NCI-H1436 (cell line): ENCODE results near the gene BTBD1.
"Not testable (repeated sequence)": the region's sequence is repeated elsewhere in the genome, so short reads cannot be mapped to it uniquely, and the experiment has no call there.

Source experiments
- DNase-seq: peaks from one replicate; lab custom pipeline; 2025; lab: John Stamatoyannopoulos, UW

Gene BTBD1

DNA sequence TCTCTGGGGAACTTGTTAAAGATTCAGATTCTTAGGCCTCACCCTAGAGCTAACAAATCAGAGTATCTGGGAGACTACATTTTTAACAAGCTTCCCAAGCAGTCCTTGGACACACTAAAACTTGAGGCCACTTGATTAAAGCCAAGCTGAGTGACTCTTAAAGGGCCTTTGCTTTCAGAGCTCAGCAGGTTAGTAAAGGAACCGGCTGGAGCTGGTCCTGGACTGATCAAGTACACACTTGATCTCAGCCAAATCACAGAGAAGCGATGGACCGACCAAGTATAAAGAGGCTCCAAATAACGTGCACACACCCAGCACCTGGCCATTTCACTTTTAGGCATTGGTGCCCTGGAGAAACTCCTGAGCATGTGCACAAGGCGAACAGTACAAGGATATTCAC, 27.5 kb upstream of the BTBD1 start:
- no peak for DNase-seq

DNA sequence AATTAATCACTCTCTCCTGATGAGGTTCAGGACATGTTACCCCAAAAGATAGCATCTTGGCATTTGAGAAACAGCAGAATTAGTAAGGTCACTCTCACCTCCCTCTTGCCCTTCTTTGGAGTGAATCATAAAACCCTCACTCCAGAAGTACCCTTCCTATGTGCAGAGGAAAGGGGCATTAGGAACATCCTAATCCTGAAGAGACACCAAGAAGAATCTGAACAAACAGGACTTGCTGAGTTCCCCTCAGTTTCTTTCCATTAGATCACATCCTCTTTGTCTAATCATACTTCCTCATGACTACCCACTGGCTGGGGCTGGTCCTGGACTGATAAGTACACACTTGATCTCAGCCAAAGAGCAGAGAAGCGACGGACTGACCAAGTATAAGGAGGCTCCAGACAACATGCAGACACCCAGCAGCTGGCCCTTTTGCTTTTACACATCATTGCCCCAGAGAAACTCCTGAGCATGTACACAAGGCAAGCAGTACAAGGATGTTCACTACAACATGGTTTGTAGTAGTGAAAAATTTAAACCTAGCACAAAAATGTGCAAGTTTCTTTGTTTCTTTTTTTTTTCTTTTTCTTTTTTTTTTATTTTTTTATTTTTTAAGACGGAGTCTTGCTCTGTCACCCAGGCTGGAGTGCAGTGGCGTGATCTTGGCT, 25.4 kb upstream of the BTBD1 start:
- DNase-seq = no peak

DNA sequence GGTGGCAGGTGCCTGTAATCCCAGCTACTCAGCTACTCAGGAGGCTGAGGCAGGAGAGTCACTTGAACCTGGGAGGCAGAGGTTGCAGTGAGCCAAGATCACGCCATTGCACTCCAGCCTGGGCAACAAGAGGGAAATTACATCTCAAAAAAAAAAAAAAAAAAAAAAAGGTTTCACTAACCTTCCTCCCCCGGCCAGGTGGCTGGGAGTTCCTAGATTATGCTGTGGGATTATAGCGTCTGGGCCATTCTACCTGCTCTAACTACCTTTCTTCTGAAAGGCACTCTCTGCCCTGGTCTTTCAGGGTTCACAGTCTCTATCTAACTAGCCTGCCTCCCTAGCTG, 24.9 kb upstream of the BTBD1 start:
- DNase-seq = not testable (repeated sequence)

DNA sequence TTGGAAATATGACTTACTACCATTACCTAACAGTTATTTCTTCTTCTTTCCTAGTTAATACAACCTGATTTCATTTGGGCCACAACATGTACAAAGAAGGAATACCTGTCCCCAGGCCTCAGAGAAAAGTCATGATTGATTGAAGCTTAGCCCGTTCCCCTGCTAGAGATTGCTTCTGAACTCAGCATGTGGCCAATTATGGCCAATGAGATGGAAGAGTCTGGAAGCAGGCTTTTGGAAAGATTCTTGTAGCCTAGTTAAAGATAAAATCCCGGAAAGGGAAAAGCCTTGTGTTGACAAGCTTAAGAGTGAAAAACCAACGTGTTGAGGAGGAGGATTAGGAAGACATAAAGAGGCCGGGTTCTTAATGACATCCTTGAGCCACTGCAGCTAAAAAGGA, 23.4 kb upstream of the BTBD1 start:
- no peak for DNase-seq

- DNase-seq = no peak
Measured at GRCh38 chr15:83088876-83089275, 21.8 kb upstream of the BTBD1 start.

DNA sequence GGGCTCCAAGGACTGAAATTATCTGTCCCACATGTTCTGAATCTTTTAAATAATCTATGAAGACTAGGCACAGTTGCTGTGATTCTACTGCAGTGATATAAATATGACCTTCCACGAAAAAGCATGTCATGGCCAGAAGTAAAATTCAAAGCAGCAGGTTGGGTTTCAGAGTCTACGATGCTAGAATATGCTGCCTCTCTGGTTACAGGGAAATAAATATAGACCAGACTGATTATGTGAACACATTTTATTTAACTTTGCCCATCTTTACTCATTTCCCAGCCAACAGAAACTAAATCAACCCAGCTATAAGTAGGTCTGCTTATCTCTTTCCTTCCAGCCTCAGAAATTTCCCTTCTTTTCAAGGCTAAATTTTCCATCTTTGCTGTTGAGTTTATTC, 20.5 kb upstream of the BTBD1 start:
- no peak for DNase-seq

DNA sequence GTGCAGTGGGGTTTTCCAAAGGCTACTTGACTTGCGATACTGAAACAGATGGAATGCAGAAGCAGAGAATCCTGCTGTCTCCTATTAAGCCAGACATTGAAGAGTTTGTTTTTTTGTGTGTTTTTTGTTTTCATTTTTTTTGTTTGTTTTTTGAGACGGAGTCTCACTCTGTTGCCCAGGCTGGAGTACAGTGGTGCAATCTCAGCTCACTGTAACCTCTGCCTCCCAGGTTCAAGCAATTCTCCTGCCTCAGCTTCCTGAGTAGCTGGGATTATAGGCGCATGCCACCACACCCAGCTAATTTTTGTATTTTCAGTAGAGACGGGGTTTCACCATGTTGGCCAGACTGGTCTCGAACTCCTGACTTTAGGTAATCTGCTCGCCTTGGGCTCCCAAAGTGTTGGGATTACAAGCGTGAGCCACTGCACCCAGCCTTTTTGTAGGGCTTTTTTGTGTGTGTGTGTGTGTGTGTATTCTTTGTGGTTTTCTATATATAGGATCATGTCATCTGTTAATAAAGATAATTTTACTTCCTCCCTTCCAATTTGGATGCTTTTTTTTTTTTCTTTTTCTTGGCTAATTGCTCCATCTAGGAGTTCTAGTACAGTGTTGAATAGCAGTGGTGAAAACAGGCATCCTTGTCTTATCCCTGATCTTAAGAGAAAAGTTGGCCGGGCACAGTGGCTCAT, 19.0 kb upstream of the BTBD1 start:
- DNase-seq = not testable (repeated sequence)

- not testable (repeated sequence) for DNase-seq
Measured at GRCh38 chr15:83085461-83085860, 18.4 kb upstream of the BTBD1 start.

DNA sequence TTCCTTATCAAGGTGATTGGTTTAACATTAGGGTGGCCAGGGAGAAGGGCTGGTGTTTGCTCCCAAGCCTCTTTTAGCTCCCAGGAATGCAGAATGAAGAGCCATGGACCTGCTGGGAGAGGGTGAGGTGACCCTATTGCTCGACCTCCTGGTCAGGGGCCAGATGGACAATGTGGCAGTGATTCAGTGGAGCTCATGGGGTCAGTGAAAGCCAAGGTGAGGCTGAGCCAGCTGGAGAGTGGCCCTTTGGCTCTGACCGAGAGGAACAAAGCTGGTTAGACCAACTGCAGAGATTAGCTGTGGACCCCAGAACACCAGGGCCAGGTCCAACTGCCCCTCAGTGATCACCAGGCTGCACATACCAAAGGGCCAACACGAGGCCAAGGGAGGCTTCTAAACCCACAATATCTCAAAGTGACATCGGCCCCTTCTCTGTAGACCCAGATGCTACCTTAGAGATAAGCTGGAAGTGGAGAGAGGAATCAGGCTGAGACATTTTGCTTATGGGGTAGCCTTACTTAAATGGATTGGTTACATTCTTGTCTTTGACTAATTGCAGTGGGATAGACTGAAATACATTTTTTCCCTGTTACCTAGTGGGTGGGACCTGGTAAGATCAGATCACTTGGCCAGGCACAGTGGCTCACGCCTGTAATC, 15.8 kb upstream of the BTBD1 start:
- DNase-seq = no peak

GRCh38 chr15:83081256-83082014, 14.4 kb upstream of the BTBD1 start:
- no peak for DNase-seq

GRCh38 chr15:83078712-83079111, 11.7 kb upstream of the BTBD1 start:
- DNase-seq = no peak

DNA sequence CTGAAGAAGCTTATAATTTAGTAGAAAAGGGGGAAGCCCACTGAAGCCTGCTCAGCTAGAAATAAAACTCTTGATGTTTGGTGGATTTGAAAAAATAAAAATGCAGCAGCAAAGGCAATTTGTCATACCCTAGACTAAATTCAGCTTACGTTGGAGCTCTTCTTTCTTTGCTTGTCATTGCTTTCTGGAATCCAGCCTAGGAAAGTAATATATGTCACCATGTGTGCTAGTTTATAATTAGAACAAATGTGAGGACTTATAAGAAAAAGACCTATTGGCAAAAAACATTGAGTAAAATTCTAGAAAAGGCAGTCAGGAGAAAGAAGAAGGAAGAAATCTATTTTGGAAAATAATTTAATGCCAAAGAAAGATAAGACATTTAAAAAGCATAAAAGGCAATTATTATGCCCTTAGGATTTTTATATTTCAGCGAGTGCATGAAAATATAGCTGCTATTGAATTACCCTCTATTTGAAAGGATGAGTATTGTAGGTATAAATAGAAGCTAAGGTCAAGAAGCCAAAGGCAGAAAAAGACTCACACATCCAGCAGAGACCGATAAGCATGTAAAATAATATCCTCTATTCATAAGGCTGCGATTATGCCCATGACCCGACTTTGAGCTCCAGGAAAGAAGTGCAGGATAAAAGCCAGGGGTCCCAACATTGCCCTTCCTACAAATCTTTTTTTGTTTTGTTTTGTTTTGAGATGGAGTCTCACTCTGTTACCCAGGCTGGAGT, 10.6 kb upstream of the BTBD1 start:
- DNase-seq = no peak

- not testable (repeated sequence) for DNase-seq
Measured at GRCh38 chr15:83069211-83069642, 2.2 kb upstream of the BTBD1 start.

- no peak for DNase-seq
Measured at GRCh38 chr15:83068054-83068453, 1.0 kb upstream of the BTBD1 start.

GRCh38 chr15:83067638-83067962, 548 bp upstream of the BTBD1 start:
- DNase-seq = no peak

DNA sequence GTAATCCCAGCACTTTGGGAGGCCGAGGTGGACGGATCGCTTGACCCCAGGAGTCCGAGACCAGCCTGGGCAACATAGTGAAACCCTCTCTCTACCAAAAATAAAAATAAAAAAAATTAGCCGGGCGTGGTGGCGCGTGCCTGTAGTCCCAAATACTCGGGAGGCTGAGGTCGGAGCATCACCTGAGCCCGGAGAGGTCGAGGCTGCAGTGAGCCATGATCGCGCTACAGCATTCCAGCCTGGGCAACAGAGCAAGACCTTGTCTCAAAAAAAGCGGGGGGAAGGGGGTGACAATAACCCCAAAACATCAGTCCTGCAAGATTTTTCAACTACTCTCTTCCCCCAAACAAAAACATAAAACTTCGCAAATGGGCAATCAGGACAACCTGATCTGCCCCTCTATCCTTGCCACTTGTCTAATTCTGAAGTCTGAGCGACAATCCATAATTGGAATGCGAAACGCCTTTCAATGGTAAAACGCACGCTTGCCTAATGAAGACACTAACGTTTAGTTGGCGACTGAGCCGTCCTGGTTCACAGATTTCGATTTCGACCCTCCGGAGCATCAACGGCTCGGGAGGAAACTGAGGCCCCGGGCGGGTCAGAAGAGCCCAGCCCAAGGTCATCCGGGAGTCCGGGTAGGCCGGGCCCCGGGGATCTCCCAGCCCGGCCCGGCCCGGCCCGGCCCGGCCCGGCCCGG, 868 bp downstream of the BTBD1 start:
- no peak for DNase-seq

- DNase-seq = no peak
Measured at GRCh38 chr15:83065431-83065830, 1.6 kb downstream of the BTBD1 start.

DNA sequence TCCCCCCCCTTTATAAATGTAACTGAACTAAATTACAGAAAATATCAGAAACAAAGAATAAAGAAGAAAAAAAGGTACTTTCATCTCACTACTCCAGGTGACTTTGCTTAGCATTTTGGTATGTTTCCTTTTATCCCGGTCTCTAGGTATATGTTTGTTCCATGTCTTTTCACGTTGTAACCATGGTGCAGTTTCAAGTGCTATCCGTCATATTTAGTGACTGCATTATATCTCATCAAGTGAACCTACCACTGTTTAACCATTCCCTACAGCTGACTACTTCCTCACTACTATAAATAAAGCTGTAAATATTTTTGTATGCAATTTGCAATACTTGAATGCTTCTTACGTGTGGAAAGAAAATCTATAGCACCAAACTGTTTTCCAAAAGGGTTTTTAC, 2.2 kb downstream of the BTBD1 start:
- no peak for DNase-seq

GRCh38 chr15:83063551-83063950, 3.5 kb downstream of the BTBD1 start:
- DNase-seq = no peak

DNA sequence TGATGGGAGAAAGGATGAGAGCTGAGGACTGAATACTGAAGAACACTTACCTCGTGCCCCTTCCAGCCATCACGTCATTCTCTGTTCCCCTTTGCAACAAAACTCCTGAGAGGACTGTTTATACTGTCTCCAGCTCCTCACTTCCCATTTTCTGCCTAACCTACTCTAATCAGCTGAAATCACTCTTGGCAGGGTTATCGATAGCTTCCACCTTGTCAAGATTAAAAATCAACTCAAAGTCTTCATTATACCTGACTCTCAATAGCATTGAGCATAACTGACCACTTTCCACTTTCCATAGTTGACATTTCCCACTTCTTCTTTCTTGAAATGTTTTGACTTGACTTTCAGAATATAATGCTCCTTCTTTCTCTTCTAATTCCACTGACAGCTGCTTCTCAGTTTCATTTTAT, 4.3 kb downstream of the BTBD1 start:
- DNase-seq = no peak

- no peak for DNase-seq
Measured at GRCh38 chr15:83061680-83062079, 5.4 kb downstream of the BTBD1 start.
